ENCODE results near the gene CFAP68.

DNA sequence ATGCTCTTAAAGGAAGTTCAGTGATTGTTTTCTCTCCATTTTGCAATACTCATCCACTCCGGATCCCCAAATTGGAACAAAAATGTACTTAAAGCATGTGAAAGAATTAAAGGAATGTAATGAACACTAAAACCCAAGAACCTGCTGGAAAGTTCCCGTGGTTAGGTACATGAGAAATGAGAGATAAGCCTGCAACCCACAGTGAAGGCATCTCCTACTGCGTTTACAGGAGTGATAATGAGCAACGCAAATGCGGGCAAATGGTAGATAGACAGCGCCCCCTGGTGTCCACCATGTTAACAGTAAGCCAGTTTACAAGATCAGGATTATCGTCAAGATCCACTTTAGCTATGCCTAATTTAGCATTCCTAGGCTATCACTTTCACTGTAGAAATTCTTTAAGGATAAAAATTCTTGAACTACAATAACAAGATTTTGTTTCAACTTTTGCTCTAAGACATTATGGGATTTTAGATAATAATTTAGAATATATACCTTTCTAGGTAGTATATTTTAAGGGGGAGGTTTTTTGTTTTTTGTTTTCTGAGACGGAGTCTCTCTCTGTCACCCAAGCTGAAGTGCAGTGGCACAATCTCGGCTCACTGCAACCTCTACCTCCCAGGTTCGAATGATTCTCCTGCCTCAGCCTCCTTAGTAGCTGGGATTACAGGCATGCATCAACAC, 37.8 kb upstream of the CFAP68 start:
- TF ChIP-seq, protein P1, sequence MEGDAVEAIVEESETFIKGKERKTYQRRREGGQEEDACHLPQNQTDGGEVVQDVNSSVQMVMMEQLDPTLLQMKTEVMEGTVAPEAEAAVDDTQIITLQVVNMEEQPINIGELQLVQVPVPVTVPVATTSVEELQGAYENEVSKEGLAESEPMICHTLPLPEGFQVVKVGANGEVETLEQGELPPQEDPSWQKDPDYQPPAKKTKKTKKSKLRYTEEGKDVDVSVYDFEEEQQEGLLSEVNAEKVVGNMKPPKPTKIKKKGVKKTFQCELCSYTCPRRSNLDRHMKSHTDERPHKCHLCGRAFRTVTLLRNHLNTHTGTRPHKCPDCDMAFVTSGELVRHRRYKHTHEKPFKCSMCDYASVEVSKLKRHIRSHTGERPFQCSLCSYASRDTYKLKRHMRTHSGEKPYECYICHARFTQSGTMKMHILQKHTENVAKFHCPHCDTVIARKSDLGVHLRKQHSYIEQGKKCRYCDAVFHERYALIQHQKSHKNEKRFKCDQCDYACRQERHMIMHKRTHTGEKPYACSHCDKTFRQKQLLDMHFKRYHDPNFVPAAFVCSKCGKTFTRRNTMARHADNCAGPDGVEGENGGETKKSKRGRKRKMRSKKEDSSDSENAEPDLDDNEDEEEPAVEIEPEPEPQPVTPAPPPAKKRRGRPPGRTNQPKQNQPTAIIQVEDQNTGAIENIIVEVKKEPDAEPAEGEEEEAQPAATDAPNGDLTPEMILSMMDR (IDR thresholded peaks at IDR 0.05; ENCODE audit: low read length), result peak; percentile 99
- TF ChIP-seq EZH2 (IDR thresholded peaks at IDR 0.05; ENCODE audit: borderline replicate concordance, low read length), result no peak

Measured in OCI-LY1 (cell line).